Hematopoietic multipotent progenitor cell treated with erythropoietin and hydrocortisone succinate and interleukin-3 and kit ligand, for 6 days (in vitro differentiated cells): ENCODE results near the gene STX4.

Source experiments
- DNase-seq: peaks from one replicate; pipeline ENCODE4 v3.0.0-alpha.2; 2015

STX4 gene

GRCh38 chr16:31022544-31023251 is 10.7 kb upstream of the STX4 start:
- no peak for DNase-seq

- no peak for DNase-seq
Observed at GRCh38 chr16:31023252-31023602, 10.1 kb upstream of the STX4 start.

GRCh38 chr16:31023627-31024226 is 9.6 kb upstream of the STX4 start:
- DNase-seq = no peak

- no peak for DNase-seq
Observed at GRCh38 chr16:31025339-31025738, 8.0 kb upstream of the STX4 start.

- no peak for DNase-seq
Observed at GRCh38 chr16:31029272-31029671, 4.1 kb upstream of the STX4 start.

GRCh38 chr16:31031276-31031675 is 2.1 kb upstream of the STX4 start:
- DNase-seq = no peak

- peak; percentile 96 for DNase-seq
Observed at GRCh38 chr16:31033709-31034492, 543 bp downstream of the STX4 start.

GRCh38 chr16:31036691-31037090 is 3.3 kb downstream of the STX4 start:
- no peak for DNase-seq

GRCh38 chr16:31038993-31039392 is 5.6 kb downstream of the STX4 start:
- no peak for DNase-seq

GRCh38 chr16:31042866-31043265 is 9.5 kb downstream of the STX4 start:
- DNase-seq = no peak

GRCh38 chr16:31043352-31043751 is 10.0 kb downstream of the STX4 start:
- no peak for DNase-seq

GRCh38 chr16:31043898-31044481 is 10.6 kb downstream of the STX4 start:
- no peak for DNase-seq

- DNase-seq = no peak
Observed at GRCh38 chr16:31050280-31051030, 17.1 kb downstream of the STX4 start.

GRCh38 chr16:31052114-31052513 is 18.8 kb downstream of the STX4 start:
- peak; percentile 68 for DNase-seq

GRCh38 chr16:31055613-31056012 is 22.3 kb downstream of the STX4 start:
- no peak for DNase-seq

- no peak for DNase-seq
Observed at GRCh38 chr16:31061126-31061812, 27.9 kb downstream of the STX4 start.

GRCh38 chr16:31061813-31062440 is 28.6 kb downstream of the STX4 start:
- DNase-seq = no peak

- no peak for DNase-seq
Observed at GRCh38 chr16:31063495-31063842, 30.1 kb downstream of the STX4 start.

- DNase-seq = no peak
Observed at GRCh38 chr16:31063843-31064611, 30.7 kb downstream of the STX4 start.

GRCh38 chr16:31064882-31065461 is 31.6 kb downstream of the STX4 start:
- DNase-seq = no peak

GRCh38 chr16:31067342-31067741 is 34.0 kb downstream of the STX4 start:
- DNase-seq = no peak
